HG03097 (cell line): ENCODE results near the gene SARNP.
"Not testable (repeated sequence)": the region's sequence is repeated elsewhere in the genome, so short reads cannot be mapped to it uniquely, and the experiment has no call there.

Experiments
- ATAC-seq: cut with Tn5 transposase; IDR thresholded peaks from one replicate; pipeline ENCODE4 v1.9.1; 2021; ENCODE audit not compliant: unreplicated experiment, low FRiP score

Gene SARNP, protein sequence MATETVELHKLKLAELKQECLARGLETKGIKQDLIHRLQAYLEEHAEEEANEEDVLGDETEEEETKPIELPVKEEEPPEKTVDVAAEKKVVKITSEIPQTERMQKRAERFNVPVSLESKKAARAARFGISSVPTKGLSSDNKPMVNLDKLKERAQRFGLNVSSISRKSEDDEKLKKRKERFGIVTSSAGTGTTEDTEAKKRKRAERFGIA

DNA sequence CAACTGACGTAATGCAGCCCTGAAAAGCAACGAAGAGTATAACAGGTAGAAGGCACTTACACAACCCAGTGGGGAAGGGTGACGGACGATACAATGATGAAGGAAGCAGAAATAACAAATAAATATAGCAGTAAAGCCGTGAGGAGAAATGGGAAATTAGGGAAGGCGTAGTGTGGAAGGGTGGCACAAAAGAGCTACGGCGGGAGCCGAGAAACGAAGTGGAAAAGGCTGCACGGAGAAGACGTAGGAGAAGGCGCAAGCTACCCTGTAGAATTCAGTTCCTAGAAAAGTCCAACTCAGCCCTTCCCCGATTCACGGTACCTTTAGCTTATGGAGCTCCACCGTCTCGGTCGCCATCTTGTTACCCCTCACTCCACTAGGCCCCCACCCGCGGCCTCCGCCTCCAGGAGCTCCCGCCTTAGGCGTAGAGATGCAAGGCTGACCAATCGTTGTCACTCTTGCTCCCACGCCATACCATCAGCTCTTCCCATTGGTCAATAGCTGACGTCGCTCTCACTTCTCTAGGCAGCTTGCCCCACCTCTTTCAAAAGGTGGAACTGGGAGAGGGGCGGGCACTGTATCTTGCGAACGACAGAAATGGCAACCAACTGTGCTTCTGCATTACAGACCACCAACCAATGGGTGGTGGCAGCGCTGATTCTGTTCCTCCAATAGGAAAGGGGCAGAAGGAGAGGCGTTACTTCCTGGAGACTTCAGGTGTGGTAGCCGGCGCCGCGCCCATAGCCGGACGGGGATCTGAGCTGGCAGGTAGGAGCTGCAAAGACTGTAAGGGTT is at the start of gene SARNP, which contains the start of gene ORMDL2:
Gene SARNP (minus strand): TSS at position 380 of the 795 bp plus-strand sequence. CDS start 23 bp downstream, at position 357.
Gene ORMDL2 (plus strand): TSS at position 697 of the 795 bp plus-strand sequence. CDS start 959 bp downstream, outside the sequence.
- peak; percentile 97 for ATAC-seq

DNA sequence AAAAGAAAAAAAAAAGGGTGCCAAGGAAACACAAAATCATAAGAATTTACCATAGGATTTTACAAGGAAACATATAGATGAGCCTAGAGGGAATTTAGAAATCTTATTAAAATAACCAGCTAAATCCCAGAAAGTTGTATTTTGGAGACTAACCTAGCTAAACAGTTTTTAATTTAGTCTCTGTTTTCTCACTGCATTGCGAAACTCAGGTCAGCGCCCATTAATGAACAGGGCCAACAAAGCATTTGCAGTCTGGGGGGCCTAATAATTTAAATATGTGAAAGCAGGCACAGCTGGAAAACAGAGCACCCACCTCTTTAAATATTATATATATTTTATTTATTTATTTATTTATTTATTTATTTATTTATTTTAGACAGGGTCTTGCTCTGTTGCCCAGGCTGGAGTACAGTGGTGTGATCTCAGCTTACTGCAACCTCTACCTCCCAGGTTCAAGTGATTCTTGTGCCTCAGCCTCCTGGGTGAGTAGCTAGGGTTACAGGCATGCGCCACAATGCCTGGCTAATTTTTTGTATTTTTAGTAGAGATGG is 49.0 kb upstream of the SARNP start:
- ATAC-seq = not testable (repeated sequence)

GRCh38 chr12:55865327-55865726 is 47.8 kb upstream of the SARNP start:
- no peak for ATAC-seq

GRCh38 chr12:55862931-55863330 is 45.4 kb upstream of the SARNP start:
- not testable (repeated sequence) for ATAC-seq

- ATAC-seq = no peak
These were observed 44.8 kb upstream of the SARNP start for GRCh38 chr12:55862286-55862685.

GRCh38 chr12:55861871-55862270 is 44.3 kb upstream of the SARNP start:
- ATAC-seq = no peak

DNA sequence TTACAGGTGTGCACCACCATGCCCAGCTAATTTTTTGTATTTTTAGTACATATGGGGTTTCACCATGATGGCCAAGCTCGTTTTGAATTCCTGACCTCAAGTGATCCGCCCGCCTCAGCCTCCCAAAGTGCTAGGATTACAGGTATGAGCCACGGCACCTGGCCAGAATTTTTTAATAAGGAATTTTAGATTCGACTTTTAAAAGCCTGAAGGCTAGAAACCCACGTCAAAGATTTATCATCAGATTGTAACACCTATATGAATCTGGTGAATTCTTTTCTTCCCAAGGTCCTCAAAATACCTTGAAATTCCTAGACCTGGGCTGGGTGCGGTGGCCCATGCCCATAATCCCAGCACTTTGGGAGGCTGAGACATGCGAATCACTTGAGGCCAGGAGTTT is 43.9 kb upstream of the SARNP start:
- ATAC-seq = no peak

DNA sequence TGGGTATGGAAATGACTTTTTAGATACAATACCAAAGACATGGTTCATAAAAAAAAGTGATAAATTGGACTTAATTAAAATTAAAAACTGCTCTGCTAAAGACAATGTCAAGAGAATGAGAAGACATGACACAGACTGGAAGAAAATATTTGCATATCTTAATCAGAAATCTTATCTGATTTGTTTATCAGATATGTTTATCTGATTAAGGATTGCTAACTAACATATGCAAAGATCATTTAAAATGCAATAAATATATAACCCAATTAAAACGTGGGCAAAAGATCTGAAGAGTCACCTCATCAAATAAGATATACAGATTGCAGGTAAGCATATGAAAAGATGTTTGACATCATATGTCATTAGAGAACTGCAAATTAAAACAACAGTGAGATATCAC is 35.2 kb upstream of the SARNP start:
- no peak for ATAC-seq

- ATAC-seq = no peak
These were observed 33.4 kb upstream of the SARNP start for GRCh38 chr12:55850893-55851292.

GRCh38 chr12:55850401-55850800 is 32.9 kb upstream of the SARNP start:
- ATAC-seq = no peak

DNA sequence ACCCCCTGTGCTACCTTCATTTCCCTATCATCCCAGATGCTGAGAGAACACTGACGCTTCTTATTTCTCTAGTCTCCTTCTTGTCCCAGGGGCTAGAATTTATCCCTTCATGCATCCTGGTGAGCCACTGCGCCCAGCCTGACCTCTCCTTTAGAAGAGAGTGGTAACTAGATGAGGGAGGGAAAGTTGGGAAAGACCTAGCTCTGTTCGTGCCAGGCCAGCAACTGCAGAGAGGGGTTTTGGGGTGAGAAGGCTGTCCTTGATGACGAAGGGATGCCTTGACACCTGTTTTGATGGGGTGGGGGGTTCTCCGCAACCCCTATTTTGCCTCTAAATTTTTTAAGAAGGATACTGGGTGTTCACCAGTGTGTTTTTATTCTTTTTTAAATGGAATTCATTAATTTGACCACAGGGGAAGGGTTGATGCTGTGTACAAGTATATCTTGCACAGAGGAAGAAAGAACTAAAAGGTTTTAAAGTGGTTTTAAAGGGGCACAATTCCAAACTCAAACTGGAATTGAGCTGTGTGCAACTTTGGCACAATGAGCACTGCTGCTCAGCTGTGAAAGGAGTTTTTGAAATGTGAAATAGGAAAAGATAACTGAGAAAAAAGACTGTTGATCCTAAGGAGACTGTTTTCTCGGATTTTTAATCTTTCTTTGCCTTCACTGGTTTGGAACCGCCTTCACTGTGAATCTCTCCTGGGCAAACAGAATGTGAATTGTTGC is 32.3 kb upstream of the SARNP start:
- no peak for ATAC-seq

DNA sequence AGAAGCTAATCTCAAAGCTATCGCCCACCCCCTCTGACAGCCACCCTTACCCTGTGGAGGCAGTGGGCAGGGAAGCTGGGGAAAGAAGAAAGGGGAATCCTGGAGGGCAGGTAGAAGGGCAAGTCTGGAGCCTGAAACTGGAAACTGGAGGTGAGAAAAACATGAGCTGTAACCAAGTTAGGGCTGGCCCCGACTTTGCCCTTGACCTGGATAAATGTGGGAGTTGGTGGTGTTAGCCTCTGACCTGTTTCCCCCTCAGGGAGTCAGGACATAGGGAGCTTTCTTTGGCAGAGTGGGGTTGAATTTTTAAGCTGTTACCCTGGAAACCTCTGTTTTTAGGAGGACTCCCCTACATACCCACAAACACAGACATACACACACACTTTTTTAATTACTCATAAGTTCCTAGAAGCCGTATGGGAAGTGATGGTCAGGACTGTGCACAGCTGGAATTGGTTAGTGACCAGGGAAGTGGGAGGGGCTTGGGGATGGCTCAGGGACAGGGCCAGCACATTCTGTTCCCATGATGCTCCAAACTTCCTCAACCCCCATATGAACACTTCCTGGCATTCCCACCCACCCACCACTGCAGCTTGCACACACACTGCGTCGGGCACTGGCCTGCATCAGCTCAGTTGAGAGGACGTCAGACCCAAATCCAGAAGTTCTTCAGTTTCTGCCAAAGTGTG is 30.2 kb upstream of the SARNP start:
- ATAC-seq = no peak

GRCh38 chr12:55847033-55847432 is 29.5 kb upstream of the SARNP start:
- no peak for ATAC-seq

- no peak for ATAC-seq
These were observed 28.4 kb upstream of the SARNP start for GRCh38 chr12:55845785-55846496.

DNA sequence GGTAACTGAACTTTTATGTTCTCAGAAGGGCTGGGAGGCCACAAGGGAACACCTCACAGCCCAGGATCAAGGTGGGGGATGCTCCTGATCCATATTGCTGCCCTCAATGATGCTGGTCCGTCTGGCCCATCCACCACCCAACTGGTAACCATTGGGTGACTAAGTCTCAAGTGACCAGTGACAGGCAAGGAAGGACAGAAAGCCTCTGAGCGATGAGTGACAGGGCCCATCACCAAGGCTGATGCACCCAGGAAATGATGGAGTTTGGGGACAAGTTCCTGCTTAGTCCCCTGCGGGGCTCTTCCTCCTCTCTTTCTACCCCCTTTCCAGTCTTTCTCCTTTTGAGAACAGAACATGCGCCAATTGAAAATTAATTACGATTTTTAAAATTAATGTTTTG is 27.8 kb upstream of the SARNP start:
- no peak for ATAC-seq

- ATAC-seq = no peak
These were observed 27.4 kb upstream of the SARNP start for GRCh38 chr12:55844961-55845360.

DNA sequence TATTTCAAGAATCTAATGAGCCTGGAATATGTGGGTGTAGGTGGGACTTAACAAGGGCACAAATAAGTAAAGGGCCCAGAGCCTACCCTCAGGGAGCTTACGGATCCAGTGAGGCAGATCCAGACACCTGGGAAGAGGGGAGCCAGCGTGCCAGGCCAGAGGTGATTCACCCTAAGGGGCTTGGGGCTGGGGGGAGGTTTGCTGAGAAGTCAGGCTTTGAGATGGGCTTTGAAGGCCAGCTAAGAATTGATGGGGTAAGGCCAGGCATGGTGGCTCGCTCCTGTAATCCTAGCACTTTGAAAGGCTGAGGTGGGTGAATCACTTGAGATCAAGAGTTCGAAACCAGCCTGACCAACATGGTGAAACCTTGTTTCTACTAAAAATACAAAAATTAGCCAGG is 25.9 kb upstream of the SARNP start:
- no peak for ATAC-seq

DNA sequence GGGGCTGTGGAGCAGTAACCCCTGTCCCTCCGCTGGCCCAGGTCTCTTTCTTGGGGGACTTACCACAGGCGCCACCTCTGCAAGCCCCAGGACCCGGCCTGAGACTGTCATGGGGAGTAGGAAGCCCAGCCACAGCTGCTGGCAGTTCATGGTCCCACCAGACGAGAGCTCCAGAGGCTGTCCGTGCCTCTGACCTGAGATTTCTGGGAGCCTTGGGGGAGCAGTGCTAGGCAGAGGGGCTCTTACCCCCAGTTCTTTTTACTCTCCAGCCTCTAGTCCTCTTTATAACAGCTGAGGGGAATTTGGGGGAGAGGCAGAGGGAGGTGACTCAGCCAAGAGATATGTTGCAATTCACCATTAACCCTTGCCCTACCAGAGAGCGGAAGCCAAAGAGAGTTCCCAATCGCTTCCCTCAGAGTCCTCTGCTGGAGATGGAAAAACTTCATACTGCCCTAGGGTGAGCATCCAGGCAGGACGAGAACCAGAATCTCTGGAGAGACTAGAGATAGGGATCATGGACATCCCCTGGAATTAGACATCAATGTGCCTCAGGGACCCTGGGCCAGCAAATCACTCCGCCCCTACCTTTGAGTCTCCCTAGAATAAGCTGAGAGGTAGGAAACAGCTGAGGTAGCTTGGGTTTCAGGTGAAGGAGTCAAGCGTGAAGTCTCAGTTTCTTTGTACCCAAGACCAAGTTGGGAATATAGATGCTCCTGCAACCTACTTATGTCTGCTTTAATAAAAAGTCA is 25.3 kb upstream of the SARNP start, which contains the start of gene MMP19:
Gene MMP19 (minus strand): TSS at position 256 of the 749 bp plus-strand sequence. CDS start 106 bp downstream, at position 150.
- no peak for ATAC-seq
